GM23248 (cell line): Measurements from ENCODE around the gene GPX7.

Source experiments
- EZH2 ChIP-seq: fragments of 200-600 bp; sonication (generic); IDR thresholded peaks from 2 replicates; pipeline ENCODE4 v1.6.1; 2018; ENCODE audit warnings: antibody characterized with exemption, mild to moderate bottlenecking; ENCODE audit not compliant: insufficient read depth, poor library complexity, severe bottlenecking
- EZH2phosphoT487 ChIP-seq: fragments of 200-600 bp; sonication (generic); IDR thresholded peaks from 2 replicates; pipeline ENCODE4 v1.6.1; 2018; ENCODE audit warnings: antibody characterized with exemption, moderate library complexity, mild to moderate bottlenecking, low read depth; ENCODE audit not compliant: insufficient read depth

DNA sequence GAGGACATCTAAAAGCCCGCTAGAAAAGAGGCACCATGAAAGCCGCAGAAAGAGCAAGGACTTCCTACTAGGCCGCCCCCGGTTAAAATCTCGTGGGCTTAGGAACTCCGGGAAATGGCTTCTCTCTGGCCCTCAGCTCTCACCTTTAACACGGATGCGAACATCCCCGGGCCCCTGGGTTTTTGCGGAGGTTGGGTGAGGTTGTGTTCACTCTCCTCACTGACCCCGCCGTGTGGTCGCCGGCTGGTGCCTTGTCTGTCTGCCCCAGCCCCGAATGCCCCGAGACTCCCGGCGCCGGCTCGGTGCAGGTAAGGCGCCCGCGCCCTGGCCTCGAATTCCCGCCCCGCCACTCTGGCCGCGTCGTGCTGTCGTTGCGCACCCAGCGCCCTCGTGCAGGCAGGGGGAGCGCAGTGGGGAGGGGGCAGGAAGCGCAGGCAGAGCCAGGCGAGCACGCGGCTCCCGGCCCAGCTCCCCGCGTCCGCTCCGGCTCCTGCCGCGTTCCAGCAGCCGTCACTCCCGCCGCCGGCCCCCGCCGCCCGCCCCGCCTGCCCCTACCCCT is 30.6 kb downstream of the GPX7 start, which contains the start of gene SHISAL2A:
- TF ChIP-seq EZH2phosphoT487: no peak
- no peak for TF ChIP-seq EZH2
